GM21786 (cell line): ENCODE measurements around the gene ZNF414.

ENCODE experiments used
- ATAC-seq: cut with Tn5 transposase; IDR thresholded peaks from one replicate; pipeline ENCODE4 v1.9.1; 2021; ENCODE audit not compliant: unreplicated experiment

Gene ZNF414

DNA sequence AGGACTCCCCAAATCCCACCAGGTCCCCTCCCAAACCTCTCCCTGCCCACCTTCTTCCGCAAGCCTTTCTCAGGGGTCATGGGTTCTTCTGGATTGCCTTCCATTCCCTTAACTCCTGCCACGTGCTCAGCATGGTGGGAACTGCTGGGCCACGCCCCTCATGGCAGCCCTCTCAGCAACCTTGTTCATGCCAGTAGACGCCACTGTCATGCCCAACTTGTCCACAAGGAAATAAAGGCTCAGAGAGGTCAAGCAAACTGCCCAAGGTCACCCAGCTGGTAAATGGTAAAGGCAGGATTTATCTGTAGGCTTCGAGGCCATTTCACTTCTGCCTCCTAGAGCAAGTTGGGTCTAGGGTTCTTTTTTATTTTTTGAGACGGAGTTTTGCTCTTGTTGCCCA, 22.4 kb downstream of the ZNF414 start:
- ATAC-seq, result no peak

DNA sequence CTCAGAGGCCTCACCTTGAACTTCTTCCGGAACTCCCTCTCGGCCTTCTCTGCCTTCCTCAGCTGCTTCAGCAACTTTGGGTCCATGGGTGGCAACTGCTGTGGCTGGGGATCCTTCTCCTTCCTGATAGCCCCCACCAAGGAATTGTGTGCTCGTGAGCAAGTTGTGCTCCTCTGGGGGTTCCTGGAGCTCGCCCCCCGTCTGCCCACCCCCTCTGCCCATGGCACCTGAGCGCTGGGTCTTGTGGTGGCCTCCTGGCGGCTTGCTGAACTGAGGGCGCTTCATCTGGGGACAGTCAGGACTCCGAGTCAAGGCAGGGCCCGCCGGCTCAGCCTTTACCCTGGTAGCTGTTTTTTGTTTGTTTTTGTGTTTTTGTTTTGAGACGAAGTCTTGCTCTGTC, 23.1 kb downstream of the ZNF414 start:
- ATAC-seq, result no peak

DNA sequence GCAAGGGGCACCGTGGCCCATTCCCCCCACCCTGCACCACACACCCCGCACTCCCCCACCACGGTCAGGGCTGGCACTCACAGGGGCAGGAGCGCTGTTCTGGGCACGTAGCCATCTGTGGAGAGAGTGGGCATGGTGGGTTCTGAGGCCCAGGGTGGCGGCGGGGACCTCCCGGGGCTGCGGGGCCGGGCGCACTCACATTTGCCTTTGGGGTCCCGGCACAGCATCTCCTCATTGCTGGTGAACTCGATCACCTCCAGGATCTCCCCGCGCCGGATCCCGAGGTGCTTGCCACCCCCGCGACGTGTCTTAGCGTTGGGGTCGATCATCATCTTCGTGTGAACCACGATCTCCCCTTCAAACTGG, 23.6 kb downstream of the ZNF414 start:
- ATAC-seq, result no peak

DNA sequence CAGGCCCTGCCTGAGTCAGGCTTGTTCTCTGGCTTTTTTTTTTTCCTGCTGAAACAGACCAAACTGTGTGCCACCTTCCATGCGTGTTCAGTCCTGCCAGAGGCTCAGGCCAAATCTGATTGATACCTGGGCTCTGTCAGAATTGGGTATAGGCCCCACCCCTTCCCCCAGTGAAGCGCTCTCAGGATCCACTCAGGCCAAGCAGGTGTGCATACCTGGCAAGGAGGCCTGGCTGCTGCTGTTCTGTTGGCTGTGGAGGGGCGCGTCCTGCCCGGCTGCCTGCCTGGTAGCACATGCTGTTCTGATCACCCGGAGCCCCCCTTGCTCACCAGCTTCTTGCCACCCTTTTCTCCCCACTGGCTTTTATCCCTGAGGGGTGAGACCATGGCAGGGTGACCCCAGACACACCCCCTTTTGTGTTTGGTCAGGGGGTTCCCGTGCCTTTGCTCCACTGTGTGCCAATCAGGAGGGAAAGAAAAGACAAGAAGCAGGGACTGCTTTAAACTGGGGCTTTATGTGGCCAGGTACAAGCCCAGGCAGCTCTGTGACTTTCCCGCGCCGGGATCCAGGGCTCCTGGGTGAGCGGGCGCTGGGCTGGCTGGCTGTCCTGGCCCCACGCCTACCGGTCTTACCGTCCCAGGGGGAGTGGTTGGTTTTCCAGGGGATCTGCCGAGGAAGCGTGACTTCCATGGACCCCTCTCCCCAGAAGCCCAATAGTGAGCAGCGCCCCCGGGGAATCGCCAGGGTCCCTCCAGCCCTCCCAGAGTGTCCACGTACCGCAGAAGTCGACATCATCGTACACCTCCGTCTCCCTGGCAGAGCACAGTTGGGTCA, 24.2 kb downstream of the ZNF414 start:
- ATAC-seq, result no peak

DNA sequence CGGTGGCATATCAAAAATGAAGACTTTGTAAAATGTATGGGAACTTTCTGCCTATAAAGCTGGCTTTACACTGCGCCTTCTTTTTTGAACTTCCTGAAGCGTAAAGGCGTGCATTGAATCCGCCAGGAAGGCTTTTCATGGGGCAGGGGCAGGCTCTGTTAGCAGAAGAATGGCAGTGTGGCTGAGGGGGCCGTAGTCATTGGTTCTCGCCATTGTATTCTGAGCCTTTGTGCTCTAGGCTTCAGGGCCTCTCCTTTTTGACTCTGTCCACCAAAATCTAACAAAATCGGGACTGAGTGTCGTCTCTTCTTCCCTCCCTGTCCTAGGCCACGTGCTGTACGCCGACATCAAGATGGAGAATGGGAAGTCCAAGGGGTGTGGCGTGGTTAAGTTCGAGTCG, 25.6 kb downstream of the ZNF414 start:
- ATAC-seq, result no peak

DNA sequence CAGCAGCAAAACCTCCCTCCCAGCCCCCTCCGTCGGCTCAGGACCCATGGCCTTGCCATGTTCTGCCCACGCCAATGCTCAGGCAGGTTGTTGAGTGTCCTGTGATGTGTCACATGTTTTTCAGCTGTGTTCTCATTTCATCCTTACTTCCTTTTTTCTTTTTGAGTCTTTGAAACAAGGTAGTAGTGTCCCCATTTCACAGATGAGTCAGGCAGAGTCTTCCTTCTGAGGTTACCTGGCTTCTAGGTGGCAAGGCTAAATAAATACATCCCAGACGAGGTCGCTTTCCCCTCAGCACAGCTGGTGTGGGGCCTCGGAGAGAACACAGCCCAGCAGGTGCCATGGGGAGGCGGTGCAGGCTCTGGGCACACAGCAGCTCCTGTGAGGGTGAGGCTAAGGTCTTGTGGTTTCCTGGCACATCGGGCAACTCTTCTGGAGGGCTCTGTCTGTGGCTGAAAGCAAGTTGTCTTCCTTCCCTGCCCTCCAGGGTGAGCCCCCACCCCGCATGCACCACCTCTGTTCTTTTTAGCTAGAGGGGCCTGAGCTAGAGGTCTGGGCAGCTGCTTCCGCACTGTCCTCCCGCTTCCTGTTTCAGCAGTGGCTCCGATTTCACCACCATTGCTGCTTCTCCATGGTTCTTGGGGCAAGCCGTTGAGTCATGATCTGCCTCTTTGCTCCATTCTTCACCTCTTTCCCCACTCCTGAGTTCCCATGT, 26.7 kb downstream of the ZNF414 start:
- ATAC-seq, result no peak

DNA sequence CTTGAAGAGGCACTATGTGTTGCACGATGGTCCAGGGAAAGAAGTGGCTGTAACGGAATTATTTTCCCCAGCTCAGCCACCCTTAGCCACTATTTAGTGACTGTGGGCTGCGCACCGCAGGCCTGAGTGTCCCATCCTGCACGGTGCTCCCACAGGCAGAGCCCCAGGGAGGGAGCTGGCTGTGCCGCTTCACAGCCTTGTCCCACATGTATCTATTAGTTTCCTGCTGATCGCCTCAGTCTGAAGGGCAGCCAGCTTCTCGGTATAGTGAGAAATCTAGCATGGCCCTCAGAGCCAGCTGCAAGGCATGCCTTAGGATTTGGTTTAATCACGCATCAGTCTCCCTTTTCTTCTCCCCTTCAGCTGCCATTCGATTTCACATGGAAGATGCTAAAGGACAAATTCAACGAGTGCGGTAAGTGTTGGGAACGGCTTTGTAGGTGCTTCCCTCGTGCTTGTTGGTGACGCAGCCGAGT, 27.3 kb downstream of the ZNF414 start:
- ATAC-seq, result no peak

DNA sequence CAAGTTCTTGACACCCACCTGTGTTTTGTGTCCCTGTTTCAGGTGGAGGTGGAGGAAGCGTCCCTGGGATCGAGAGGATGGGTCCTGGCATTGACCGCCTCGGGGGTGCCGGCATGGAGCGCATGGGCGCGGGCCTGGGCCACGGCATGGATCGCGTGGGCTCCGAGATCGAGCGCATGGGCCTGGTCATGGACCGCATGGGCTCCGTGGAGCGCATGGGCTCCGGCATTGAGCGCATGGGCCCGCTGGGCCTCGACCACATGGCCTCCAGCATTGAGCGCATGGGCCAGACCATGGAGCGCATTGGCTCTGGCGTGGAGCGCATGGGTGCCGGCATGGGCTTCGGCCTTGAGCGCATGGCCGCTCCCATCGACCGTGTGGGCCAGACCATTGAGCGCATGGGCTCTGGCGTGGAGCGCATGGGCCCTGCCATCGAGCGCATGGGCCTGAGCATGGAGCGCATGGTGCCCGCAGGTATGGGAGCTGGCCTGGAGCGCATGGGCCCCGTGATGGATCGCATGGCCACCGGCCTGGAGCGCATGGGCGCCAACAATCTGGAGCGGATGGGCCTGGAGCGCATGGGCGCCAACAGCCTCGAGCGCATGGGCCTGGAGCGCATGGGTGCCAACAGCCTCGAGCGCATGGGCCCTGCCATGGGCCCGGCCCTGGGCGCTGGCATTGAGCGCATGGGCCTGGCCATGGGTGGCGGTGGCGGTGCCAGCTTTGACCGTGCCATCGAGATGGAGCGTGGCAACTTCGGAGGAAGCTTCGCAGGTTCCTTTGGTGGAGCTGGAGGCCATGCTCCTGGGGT, 28.2 kb downstream of the ZNF414 start:
- ATAC-seq, result no peak

DNA sequence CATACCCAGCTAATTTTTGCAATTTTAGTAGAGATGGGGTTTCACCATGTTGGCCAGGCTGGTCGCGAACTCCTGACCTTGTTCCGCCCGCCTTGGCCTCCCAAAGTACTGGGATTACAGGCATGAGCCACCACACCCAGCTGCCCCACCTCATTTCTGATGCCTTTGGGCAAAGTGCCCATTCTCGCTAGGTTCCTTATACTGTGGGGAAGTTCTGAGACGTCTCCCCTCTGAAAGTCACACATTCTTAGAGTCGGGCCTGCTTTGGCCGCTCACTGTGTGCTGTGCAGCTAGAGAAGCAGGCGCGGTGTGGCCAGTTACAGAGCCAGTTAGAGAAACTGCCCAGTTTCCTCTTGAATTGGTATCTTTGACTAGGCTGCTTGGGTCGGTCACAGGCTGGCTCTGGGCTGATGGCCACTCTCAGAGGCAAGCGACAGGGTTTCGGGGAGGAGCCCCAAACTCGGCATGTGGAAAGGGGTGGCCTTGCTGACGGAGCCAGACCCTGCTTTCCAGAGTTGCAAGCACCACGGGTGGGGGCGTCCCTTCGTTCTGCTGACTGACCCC, 29.6 kb downstream of the ZNF414 start:
- ATAC-seq, result no peak

DNA sequence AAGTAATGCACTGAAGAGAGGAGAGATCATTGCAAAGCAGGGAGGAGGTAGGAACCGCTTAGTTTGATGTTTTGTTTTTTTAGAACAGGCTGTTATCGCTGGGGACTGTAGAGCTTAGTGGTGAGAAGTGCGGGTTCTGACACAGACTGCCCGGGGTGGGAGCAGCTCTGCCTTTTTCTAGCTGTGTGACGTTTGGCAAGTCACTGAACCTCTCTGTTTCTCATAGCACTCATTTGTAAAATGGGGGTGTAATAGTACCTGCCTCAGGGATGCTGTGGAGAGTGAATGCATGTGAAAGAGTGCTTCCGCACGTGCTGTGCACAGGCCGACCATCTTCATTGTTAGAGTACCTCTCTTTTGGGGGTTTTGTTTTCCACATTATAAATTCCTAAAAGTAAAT, 30.8 kb downstream of the ZNF414 start:
- ATAC-seq, result no peak

DNA sequence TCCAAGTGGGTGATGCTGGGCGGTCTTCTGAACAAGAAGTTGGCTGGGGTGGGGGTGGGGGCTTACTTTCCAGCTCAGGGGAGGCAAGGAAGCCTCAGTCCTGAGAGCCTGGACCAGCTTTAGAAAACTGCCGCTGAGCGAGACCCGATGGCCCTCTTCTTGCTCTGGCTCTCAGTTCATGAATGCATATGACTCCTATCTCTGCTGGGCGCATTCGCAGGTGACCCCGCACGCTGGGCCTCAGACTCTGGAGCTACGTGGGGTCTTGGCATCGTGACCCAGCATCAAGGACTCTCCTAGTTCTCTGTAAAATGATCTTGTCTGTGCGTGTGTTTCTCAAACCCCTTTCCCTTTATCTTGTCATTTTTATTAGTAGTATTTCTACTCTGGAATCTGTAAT, 31.3 kb downstream of the ZNF414 start:
- ATAC-seq, result no peak

DNA sequence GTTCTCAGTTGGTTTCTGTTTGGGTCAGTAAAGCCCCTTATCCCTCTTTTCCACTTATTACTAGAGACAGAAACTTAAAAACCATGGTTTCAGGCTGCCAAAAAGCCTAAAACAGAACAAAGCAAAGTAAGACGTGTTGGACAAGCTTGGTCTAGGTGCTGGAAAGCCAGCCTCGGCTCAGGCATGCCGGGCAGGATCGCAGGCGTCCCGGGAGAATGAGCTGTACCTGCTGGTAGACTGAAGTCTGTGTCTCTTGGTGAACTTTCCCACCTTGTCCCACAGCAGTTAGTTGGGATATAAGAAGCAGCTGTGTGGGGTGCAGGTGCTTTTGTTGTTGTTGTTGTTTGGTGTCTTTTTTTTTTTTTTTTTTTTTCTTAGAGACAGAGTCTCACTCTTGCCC, 32.4 kb downstream of the ZNF414 start:
- no peak for ATAC-seq

DNA sequence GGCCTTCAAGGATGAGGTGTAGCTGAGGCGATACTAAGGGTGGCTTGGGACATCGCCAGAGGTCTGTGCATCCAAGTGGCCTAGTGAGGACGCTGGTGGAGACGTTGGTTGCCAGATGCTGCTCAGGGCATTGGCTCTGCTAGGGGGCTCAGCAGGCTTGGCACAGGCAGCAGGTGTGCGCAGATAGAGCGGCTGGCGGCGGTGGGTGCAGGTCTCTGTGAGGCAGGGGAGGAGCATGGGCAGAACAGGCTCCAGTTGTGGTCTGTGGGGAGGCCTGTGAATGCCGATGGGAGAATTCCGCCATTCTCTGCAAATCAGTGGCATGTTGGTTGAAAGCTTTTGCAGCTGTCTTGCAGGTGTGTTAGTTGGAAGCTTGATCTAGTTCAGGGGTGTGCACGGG, 32.8 kb downstream of the ZNF414 start:
- ATAC-seq, result no peak

DNA sequence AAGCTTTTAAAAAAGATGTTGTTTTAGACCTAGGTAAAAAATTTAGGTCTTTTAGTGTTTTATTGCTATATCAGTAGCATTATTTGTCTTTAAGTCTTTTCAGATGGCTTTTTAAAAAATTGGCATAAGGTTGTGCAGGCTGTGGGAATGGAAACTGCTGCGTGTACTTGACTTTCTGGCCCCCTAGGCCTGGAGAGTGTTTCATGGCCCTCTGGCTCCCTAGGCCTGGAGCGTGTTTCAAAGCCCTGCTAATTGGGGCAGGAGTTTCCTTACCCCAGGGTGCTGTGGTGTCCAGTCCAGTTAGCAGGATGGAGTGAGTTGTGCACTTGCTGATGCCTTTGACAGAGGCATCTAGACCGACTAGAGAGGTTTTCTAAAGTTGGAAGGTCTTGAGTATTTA, 35.4 kb downstream of the ZNF414 start:
- no peak for ATAC-seq

DNA sequence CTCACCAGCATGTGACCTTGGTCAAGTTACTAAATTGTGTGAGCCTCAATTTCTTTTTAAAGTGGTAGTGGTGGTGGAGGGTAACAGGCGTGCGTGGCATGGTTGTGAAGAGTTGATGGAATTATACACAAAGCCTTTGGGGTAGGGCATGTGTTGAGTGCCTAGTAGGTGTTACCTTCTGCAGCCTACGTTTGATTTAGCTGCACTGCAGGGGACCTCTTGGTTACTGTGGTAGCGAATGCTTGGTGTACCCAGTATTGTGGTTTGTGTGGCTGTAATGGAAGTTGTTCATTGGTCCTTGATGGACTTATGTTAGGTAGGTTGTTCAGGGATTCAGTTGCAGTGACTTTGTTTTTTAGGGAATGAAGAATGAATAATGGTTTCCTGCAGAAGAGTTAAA, 36.1 kb downstream of the ZNF414 start:
- ATAC-seq, result no peak

DNA sequence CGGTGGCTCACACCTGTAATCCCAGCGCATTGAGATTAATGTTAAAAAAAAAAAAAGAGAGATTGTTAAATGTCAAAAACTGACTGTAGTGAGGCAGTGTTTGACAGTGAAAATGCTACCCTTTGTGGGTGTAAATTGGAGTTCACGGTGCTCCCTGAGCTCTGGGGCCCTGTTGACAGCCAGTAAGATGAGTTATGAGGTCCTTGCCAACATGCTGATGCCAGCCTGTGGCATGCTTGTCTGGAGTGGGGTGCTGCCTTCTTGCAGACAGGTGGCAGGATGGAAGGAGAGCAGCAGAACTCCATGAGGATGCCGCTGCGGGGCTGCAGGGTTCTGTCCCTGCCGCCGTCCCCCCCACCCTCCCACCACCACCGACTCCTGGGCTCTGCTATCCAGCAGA, 37.4 kb downstream of the ZNF414 start:
- no peak for ATAC-seq

DNA sequence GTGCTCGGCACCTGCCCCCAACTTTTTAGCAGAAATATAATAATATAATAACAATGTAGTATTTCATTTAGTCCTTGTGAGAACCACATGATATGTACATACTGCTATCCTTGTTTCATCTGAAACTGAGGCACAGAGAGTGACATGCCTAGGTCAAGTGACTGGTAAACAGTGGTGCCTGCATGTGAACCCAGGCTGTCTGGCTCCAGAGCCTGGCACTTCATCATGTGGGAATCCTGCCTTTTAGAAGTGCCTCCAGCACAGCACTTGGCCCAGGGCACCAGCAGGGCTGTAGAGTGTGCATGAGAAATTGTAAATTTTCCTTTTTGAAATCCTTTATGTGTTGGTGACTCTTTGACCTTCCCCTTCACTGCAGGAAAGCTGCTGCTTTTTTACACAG, 39.0 kb downstream of the ZNF414 start:
- no peak for ATAC-seq

DNA sequence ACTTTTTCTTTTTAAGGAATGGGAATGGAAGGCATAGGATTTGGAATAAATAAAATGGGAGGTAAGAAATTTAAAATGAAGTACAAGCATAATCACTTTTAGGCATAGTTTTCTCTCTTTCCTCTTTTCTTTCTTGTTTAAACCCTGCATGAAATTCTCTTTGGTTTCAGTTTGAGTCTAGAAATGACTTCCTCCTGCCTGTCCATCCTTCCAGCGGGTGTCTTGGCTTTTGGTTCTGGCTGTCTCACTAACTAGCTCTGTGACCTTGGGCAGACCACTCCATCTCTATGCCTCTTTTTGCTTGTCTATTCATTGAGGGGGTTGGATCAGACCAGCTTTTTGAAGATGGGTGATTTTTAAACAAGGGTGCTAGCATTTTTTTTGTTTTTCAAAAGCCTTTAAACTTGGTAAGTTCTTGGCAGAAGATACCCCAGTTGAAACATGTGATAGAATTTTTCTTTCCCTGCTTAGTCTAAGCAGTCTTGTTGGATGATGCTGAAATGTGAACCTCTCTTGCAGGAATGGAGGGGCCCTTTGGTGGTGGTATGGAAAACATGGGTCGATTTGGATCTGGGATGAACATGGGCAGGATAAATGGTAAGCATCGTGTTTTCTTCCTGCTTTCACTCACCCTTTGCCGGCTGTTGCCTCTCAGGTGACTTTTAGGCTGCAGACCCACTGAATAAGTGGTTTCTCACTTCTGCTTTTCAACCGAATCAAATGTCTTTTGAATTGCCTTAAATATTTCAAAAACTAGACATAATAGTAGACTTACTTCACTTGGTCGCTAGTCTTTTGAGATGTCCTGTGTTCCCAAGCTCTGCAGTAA, 40.1 kb downstream of the ZNF414 start:
- no peak for ATAC-seq

DNA sequence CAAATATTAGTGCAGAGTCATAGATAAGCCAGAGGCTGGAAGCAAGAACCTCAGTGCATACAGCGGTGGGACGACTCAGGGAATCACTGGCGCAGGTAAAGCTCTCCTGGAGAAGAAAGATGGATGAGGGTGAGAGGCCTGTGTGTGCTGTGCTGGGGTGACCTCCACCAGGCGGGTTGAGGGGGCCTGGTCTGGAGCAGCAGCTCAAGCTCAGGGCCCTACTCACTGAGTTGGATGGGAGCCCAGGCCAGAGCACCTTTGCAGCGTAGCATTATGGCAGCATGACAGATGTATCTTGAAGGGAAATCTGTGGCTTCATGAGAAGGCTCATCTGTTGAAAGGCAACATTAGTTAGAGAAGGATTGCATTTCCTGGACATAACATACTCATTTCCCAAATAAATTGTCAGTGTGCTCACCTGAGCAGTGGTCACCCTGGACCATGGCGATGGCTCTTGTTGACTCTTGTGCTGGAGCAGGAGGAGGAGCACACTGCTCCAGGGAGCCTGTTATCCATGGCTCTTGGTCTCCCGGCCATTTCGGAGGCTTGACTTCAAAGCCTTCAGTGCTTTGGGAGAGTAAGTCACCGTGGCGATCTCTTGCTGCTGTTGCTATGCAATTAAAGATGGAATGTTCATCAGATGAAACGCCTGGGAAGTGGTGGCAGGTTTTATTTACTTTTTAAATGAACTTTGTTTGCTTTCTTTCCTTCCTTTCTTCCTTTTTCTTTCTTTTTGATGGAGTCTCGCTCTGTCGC, 44.2 kb downstream of the ZNF414 start:
- ATAC-seq, result no peak
